ENCODE measurements around the gene TENT4B.
A peak's percentile ranks its signal among the peaks of the same experiment; 100 is the strongest.

Gene TENT4B

DNA sequence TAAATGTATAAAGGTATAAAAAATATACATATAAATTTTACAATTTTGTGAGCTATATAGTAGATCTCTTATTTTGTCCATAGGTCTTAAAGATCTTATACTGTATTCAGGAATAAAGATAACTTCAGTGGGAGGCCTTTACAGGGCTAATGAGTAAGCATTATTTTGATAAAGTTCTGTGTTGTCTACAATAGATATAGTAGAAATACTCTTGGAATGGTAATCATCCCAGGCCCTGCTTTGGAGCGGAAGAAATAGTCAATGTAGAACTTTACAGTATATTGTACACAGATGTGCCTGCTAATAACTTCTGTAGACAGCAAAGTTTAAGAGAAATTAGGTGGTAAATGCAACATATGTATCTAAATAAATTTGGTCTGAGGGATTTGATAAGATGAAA, 42.6 kb downstream of the TENT4B start:
- DNase-seq (ENCODE audit: low read depth in 3 of 3): no peak

DNA sequence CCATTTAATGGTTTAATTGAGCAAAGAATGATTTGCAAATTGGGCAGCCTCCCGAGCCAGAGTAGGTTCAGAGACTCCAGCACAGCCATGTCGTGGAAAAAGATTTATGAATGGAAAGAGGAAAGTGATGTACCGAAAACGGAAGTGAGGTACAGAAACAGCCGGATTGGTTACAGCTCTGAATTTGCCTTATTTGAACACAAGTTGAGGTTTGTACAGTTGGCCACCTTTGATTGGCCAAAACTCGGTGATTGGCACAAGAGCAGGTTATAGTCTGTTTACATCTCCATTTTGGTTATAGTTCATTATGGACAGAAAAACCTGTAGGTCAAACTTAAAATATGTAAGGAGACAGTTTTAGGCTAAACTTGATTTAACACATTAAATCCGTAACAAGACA, 44.5 kb downstream of the TENT4B start:
- DNase-seq (ENCODE audit: low read depth in 3 of 3): no peak

DNA sequence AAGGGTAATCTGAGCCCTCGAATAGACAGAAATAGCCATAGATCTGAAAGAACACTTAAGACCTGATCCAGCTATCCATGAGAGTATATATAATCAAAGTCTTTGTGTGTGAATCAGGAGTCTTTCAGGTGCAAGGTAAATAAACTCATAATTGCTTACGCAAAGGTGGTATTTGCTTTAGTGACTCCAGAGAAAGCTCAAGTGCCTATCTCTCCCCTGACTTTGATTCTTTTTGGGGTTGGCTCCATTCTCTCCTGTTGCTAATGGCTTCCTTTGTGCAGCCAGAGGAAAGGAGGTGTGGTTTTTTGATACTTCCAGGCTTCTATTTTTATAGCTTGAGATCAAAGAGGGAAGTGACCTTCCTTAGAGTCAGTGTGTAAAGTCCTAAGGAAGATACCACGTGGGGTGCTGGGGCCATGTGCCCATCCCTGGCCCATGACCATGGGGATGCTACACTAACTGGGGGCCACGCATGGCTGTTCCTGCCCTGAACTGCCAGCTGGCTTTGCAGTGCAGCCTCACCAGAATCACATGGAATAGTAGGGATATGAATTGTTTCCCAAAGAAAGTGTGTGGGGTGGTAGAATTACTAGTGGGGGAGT, 45.8 kb downstream of the TENT4B start:
- no peak for DNase-seq (ENCODE audit: low read depth in 3 of 3)

DNA sequence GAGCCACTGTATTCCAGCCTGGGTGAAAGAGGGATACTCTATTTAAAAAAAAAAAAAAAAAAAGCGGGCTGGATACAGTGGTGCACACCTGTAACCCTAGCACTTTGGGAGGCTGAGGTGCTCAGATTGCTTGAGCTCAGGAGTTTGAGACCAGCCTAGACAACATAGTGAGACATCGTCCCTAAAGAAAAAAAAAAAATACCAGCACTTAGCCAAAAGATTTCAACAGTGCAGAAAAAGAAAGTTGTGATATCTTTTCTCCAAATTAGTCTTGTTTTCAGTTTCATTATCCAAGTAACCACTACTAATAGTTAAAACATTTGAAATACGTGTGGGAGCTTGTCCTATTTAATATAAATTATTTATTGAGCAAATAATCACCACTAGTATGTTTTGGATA, 48.7 kb downstream of the TENT4B start:
- DNase-seq (ENCODE audit: low read depth in 3 of 3): no peak

DNA sequence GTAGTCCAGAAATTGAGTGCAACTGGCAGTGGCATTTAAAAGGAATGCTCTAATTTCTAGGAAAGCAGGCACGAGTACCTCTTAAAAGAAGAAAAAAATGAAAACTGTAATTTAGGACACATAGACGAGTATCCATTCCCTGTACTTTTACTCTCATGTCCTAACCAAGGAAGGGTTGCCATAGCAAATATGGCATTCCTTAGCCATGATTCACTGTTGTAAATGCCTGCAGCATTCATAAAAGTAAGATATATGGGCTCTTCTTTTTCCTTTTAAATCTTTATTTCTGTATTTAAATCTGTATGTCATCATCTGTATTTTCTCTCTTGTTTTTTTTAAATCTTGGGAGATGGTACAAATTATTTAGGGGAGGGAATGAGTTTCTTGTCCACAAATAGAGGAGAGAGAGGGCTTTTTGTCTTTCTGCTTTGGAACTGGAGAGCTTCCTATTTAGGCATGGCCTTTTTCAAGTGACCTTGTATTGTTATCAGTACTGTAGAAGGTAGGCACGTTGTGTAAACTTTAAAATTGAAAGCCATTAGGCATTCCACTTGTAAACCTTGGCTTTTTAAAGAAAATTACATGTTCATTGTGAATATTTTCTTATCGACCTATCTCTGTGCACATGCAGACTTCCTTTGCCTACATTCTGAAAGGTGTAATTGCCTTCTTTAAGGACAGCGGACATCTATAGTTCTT, 50.0 kb downstream of the TENT4B start:
- no peak for DNase-seq (ENCODE audit: low read depth in 3 of 3)

DNA sequence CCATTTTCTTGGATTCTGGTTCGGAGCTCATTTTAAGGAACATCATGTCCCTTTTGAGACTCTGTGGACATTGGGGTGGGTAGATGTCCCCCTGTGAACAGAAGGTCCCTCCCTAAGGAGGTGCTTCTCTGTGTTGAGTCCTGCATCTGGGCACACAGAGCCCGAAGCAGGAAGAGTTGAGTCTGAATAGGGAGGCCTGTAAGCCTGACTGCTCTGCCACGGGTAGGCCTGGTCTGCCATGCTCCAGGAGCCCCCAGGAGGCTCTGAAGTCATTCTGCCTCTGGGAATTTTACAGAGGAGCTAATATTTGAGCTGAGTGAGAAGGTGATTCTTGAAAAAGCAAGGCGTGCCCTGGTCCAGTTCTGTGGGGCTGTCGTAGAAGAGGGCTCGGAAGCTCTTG, 50.6 kb downstream of the TENT4B start:
- no peak for DNase-seq (ENCODE audit: low read depth in 3 of 3)

DNA sequence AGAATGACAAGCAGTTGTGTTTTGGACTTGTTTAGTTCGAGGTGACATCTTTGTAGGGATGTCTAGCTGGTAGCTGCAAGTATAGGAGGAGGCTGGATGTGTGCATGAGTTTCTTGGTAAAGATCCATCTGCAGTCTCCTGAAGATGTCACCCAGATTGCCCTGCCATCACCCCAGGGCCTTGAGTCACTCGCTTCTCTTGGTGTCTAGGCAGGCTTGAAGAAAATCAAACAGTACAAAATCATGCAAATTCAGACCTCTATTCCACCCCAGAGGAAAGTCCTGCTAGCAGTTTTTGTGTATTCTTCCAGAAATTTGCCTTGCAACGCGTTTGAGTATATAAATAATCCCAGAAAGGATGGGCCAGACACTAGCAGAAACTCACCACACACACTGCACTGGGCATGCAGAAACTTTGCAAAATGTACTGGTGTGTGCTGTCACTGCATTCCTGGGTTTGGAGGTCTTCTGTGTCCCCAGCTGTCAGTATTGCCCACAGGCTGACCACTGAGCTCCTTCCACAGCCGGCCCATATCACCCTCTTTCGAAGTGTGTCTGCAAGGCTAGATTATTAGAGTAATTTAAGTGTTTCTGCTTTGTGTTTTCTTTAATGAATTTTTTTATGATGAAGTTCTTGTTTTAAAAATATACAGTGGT, 51.5 kb downstream of the TENT4B start:
- no peak for DNase-seq (ENCODE audit: low read depth in 3 of 3)

DNA sequence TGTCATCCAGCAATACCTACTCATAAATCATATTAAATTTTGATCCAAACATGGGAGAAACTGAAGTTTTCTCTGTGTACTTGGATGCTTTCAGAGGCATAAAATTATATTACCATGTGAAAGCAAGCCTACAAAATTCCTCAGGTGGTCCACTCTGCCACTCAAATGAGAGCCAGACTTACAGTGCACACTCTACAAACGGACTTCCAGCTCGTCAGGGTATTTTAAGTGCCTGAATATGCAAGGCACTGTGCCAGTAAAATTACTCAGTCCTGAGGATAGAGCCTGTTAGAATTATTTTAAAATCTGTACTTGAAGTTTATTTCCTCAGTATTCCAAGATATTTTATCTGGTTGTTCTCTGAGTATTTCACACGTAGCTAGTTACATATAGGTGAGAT, 54.5 kb downstream of the TENT4B start:
- DNase-seq (ENCODE audit: low read depth in 3 of 3): no peak

DNA sequence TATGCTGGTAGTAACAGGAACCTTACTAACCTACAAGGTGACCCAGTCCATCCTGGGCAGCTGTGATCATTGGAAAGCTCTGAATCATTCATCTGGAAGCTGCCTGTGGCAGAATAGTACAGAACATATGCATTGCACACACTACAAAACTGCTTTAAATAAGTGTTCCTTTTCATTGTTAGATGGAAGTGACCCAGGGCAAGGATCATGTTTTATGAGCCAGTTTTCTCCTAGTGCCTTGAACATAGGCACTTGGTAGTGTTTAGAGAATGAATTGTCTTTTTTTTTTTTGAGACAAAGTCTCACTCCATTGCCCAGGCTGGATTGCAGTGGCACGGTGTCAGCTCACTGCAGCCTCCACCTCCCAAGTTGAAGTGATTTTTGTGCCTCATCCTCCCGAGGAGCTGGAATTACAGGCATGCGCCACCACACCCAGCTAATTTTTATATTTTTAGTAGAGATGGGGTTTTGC, 55.4 kb downstream of the TENT4B start:
- DNase-seq (ENCODE audit: low read depth in 3 of 3): no peak

DNA sequence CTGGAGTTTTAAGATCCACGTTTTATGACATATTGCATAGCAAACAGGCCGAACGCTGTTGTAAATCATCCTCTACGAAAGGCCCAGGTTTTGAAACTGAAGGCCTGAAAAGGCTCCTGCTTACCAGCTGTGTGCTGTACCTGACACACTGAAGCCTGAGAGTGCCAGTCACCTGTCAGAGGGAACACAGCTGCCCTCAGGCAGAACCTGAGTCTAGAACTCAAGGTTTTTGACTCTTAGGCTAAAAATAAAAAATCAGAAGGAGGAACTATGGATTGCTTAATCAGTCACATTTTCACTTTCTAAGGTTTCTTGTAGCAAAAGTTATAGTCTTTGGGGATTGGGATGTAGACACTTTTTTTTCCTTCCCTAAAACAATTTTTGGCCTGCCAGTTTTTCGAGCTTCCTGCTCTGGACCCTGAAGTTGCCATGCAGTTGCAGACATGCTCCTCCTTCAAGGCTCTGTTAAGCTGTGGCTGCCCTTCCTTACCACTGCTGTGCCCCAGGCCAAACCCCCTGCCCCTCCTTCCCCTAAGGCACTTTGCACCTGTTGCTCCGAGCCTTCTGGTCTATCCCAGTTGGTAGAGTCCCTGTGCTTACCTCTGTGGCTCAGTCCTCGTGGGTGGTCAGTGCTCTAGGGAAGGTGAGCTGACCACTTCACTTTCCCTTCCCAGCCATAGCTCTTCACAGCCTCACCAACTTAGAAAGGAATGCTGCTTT, 56.6 kb downstream of the TENT4B start:
- DNase-seq (ENCODE audit: low read depth in 3 of 3): no peak

DNA sequence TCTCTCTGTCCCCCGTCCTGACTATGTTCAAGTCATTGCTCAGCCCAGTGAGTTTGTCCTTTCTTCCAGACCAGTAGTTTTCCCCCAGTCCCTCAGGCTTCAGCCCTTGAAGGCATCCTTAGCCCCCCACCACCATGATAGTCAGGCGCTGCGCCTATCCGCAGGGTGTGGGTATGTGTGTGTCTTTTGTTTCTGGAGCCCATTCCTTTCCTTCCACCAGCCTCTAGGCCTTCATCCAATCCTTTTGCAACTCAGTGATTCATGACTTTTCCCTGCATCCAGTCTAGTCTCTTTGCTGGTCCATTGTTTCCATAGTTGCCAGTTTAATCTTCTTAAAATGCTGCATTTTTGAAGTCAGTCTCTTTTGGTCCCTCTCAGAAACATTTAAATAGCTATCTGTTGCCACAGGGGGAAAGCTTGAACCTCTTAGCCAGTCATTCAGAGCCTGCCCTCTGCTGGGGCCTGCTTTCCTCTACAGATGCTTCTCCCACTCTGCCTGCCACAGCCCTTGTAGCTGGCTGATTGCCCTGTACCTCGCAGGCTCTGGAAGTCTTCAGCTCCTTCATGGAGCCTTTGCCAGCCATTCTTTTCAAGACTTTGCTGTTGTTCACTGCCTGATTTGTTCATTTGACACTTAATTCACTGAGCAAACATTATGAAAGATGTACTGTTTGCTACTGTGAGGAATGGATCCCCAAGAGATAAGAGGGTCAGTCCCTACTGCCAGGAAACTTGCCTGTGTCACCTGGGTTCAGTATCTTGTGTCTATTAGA, 57.3 kb downstream of the TENT4B start:
- DNase-seq (ENCODE audit: low read depth in 3 of 3): peak; percentile 21 to 51 (median 30)

DNA sequence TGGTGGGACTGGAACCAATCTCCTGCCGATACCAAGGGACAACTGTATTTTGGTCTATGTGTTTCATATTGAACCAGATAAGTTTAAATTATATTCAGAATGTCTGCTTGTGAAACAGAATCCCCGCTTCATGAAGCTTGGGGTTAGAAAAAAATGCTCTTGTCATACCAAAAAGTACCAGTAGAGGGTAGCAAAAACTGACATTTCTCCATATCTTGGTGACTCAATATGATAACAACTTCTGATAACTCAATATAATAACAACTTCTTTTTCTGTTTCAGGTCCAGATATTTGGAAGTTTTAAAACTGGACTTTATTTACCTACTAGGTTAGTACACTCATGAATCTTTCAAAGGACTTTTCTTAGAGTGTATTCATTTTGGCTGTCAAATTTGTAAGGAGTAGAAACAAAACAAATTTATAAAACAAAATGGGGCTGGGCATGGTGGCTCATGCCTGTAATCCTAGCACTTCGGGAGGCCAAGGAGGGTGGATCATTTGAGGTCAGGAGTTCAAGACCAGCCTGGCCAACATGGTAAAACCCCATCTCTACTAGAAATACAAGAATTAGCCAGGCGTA, 60.9 kb downstream of the TENT4B start:
- no peak for DNase-seq (ENCODE audit: low read depth in 3 of 3)

DNA sequence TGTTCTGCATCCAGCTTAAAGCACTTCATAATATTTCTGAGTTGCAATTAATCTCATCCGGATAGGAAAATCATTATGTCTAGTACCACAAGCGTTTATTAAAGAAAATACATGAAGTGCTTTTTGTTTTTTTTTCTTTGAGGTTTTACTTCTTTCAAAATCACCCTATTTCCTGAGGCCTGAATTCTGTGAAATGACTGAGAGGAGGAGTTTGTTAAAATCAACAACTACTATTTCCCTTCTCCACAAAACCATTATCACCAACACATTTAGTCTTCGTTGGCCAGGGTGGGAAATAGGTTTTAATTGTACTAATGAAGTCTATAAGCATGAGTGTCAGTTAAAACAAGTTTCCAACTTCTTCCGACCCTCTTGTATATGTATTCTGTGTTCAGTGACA, 62.6 kb downstream of the TENT4B start:
- no peak for DNase-seq (ENCODE audit: low read depth in 3 of 3)

DNA sequence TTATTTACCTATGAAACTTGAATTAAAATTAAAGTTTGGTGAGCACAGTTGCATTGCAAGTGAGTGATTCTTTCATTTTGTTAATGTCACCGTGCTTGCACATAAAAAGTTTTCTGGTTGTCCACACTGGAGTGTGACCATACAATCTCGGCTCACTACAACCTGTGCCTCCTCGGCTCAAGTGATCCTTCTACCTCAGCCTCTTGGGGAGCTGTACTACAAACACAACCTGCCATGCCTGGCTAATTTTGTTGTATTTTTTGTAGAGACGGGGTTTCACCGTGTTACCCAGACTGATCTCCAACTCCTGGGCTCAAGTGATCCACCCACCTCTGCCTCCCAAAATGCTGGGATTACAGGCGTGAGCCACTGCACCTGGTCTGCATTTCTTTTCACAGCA, 63.1 kb downstream of the TENT4B start:
- DNase-seq (ENCODE audit: low read depth in 3 of 3): no peak

DNA sequence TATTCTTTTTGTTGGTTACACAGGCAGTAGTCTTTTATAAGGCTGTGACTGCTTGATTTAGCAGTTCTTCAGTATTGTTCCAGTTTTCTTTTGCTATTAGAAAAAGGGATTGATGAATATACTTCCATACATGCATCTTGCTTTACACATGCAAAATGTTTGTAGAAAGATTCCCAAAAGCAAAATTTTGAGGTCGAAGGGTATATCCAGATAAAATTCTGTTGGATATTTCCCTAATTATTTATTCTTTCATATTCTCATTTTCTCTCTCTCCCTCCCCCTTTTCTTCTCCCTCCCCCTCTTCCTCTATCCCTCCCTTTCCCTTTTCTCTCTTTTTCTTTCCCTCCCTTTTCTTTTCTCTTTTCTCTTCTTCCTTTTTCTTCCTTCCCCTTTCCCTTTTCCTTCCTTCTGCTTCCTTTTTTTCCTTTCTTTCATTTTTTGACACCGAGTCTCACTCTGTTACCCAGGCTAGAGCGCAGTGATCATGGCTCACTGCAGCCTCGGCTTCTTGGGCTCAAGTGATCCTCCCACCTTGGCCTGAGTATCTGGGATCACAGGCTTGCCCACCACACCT, 66.4 kb downstream of the TENT4B start:
- no peak for DNase-seq (ENCODE audit: low read depth in 3 of 3)

DNA sequence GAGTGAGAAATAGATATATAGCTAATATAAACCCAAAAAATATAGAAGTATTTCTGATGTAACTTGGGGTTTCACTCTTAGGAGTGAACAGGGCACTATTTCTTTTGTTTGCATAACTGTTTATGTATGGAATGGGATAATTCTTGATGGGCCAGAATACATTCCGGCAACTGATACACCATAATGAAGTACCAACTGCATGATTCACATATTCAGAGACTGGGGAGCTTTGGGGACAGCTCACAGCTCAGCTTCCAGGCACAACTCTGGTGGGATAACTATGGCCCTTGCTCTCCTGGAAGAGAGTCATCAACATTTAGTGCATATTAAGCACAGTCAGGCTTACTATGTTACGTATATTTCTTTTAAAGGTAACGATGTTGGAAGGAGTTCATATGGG, 71.2 kb downstream of the TENT4B start:
- DNase-seq (ENCODE audit: low read depth in 3 of 3): no peak

DNA sequence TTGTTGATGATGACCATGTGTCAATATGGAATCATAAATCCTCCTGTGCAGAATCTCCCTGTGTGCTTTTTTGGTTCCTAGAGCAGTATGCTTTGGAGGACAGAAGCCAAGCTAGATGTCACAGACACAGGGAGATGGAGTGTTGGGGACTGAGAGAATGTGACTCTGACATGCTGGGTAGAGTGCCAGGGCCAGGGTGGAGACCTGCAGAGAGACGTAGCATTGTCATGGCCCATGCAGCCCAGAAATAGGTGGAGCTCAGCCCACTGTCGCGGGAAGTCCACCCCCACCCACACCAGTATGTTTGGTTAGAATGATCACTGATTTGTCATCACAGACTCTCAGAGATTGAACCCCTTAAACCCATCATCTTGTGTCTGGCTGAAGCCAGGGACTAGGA, 74.0 kb downstream of the TENT4B start:
- no peak for DNase-seq (ENCODE audit: low read depth in 3 of 3)

DNA sequence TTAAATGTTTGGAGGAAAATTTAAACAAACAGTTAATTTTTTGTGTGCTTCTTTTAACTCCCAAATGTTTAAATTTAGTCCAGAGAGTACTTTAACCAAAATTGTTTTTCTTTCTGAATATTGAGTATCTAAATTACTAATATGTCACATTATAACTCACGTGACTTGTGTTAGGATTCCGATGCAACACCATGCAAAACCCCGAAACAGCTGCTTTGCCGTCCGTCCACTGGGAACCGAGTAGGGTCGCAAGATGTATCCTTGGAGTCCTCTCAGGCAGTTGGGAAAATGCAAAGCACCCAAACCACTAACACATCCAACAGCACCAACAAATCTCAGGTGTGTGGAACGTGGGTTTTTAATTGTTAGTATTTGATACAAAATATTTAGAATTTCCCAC, 74.6 kb downstream of the TENT4B start:
- no peak for DNase-seq (ENCODE audit: low read depth in 3 of 3)

DNA sequence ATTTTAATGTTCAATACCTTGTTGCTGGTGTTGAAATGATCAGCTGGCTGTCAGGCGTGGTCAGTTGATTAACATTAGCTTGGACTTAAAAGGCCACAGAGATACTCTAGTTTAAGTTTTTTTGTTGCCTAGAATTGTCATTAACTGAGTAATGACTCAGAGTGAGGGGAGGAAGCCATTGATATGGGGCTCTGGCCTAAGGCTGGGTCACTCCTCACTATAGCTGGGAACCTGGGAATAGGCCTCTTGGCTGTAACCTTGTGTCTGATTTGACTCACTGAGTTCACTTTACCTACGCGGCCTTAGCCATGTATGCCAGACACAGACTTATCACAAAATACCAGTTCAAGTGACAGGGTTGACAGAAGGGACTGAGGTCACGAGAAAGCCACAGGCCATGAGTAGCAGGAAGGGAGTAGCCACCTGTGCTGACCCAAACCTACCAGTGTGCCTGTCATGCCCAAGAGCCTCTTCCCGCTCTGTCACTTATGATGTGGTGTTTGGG, 75.3 kb downstream of the TENT4B start:
- no peak for DNase-seq (ENCODE audit: low read depth in 3 of 3)

DNA sequence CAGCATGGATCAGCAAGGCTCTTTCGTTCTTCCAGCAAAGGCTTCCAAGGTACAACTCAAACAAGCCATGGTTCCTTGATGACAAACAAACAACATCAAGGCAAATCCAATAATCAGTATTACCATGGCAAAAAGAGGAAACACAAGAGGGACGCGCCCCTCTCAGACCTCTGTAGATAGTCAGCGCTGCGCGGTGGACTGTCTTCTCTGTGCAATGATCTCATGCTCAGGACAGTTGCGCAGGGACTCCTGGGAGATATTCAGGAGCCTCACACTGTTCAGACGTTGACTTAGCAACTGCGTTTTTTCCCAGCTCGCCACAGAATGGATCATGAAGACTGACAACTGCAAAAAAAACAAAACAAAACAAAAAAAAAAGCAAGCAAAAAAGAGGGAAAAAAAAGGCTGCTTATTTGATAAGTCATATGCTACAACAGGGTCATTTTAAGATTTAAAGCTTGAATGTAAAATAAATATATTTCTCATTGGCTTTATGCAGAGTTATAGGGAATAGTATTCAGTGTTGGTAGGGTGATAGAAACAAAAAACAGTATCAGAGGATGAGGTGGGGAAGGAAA, 76.1 kb downstream of the TENT4B start:
- no peak for DNase-seq (ENCODE audit: low read depth in 3 of 3)

Data from stimulated activated CD4-positive, alpha-beta T cell treated with anti-CD3 and anti-CD28 coated beads, TNF-alpha, amount 100 ng/mL, for 24 hours (primary cell).